Stimulated activated CD8-positive, alpha-beta memory T cell treated with anti-CD3 and anti-CD28 coated beads, Interleukin-4, amount 100 ng/mL, for 24 hours (primary cell): Measurements from ENCODE around the gene MYH1.
"Not testable (repeated sequence)": the region's sequence is repeated elsewhere in the genome, so short reads cannot be mapped to it uniquely, and the experiment has no call there.

ENCODE experiments used
- DNase-seq: peaks from one replicate; pipeline ENCODE4 v3.0.0-alpha.2; 2020; ENCODE audit warnings: low read depth

Gene MYH1

GRCh38 chr17:10518271-10519037, at the start of gene MYH1:
Gene MYH1 (minus strand): TSS chr17:10518542. CDS start chr17:10516642, 1,900 bp downstream.
- DNase-seq = no peak

DNA sequence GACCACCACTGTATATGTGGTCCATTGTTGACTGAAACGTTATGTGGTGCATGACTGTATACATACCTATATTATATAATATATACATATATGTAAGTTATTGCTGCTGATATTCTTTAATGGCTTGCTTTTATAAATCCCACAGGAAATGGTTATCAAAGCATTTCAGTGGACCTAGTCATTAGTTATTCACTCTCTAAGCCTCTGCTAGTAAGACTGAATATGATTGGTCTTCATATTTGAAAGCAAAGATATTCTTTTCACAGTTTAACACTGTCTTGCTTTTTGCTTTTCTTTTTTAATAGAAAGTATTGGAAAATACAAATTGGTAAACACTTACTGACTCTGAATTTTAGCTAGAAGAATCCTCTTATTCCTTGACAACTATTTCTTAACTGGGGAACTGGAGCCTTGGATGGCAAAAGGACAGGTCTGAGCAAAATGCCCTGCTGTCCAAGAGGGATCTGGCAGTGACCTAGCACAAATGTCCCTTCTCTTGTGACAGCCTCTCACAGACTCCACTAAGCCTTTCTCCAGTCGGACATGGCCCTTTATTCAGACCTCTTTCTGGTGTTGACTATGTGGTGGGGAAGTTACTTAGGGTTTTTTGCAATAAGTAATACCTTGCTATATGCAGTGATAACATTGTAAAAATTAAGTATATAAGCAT, 45.8 kb upstream of the MYH1 start:
- DNase-seq = no peak

DNA sequence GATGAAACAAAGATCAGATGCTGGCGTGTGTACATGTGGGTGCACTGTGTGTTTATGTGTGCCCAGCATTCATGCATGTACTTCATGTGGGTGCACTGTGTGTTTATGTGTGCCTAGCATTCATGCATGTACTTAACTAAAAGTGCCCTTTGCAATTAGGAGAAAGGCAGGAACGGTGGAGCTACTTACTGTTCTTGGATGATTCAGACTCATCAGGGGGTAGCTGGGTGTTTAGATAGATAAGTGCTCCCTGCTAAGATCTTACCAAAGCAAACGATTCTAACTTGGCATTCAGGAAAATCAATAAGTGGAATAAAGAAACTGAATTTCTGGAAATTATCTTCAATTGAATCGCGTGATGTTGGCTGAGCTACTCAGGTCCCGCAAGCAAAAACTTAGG, 39.7 kb upstream of the MYH1 start:
- no peak for DNase-seq

DNA sequence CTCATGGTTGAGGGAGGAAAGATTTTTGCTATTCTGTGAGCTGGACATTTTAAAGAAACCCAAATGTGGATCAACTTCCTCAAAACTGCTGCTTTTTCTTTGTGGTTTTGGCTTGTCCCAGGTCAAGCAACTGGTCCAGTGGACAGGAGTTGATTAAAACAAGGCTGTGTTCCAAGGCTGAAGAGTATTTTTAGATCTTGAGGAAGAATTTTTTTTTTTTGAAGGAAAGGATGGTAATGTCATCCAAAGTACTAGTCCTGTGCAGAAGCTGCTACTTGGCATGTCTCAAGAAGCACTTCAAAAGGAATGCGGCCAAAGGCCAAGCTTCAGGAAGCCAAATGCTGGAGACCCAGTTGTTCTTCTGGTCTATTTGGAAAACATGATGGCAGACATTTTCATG, 39.1 kb upstream of the MYH1 start:
- no peak for DNase-seq

DNA sequence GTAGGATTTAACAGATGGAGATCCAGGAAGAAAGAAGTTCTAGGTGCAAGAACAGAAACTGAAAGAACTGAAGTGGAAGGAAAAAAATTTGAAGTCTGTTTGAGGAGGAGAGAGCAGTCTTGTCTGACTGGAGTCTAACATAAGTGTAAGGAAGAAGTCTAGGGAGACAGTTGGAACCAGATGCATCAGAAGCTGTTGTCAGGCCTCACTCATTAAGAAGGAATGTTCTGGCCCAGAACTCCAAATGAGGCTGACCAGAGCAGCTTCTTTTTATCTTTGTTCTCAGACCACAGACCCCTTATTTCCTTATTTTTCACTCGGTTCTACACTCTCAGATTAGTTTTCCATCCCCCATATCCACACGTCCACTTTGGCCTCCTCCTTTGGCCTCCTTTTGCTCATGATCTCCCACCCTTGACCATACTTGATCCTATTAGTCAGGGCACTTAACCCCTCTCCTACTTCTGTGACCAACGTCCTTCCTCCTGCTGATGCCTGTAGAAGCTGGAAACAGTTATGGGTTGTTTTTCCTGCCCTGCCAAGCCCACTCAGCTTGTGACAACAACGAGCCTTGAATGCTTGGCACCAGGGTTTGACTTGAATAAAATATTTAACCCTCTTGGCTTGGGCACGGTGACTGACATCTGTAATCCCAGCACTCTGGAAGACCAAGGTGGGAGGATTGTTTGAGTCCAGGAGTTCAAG, 38.1 kb upstream of the MYH1 start:
- DNase-seq = no peak

- DNase-seq = no peak
Measured at GRCh38 chr17:10550014-10550413, 31.7 kb upstream of the MYH1 start.

- no peak for DNase-seq
Measured at GRCh38 chr17:10549096-10549842, 30.9 kb upstream of the MYH1 start, which contains the start of gene MYH2. Gene MYH2 (minus strand): TSS chr17:10549658. CDS start chr17:10547920, 1,738 bp downstream.

GRCh38 chr17:10547351-10547750, 29.0 kb upstream of the MYH1 start:
- DNase-seq = no peak

GRCh38 chr17:10543486-10543885, 25.1 kb upstream of the MYH1 start:
- DNase-seq = not testable (repeated sequence)

DNA sequence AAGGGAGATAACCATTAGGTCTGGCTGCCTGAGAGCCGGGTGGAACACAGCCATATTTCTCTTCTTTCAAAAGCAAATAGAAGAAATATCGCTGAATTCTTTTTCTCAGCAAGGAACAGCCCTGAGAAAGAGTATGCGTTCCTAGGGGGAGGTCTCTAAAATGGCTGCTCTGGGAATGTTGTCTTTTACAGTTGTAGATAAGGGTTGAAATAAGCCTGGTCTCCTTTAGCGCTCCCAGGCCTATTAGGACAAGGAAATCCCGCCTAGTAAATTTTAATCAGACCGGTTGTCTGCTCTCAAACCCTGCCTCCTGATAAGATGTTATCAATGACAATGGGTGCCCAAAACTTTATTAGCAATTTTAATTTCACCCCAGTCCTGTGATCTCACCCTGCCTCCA, 22.8 kb upstream of the MYH1 start:
- not testable (repeated sequence) for DNase-seq

- DNase-seq = no peak
Measured at GRCh38 chr17:10532026-10532425, 13.7 kb upstream of the MYH1 start.

DNA sequence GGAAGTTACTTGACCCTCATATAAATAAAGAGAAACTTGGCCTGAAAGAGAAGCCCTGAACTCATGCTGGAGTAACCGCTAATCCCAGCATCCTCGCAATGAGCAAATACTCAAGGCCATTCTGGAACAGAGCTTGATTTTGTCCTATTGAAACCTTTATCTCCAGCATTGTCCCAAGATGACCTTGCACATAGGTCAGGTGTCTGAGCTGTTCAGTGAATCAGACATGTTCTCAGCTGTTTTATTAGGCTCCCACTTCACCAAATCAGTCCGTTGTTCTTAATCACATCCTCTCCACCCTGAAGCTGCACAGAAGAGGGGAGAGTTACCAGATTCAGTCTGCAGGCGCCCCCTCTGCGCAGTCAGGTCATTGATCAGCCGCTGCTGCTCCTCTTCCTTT, 9.1 kb upstream of the MYH1 start:
- DNase-seq = no peak

- DNase-seq = no peak
Measured at GRCh38 chr17:10526517-10526916, 8.2 kb upstream of the MYH1 start.

DNA sequence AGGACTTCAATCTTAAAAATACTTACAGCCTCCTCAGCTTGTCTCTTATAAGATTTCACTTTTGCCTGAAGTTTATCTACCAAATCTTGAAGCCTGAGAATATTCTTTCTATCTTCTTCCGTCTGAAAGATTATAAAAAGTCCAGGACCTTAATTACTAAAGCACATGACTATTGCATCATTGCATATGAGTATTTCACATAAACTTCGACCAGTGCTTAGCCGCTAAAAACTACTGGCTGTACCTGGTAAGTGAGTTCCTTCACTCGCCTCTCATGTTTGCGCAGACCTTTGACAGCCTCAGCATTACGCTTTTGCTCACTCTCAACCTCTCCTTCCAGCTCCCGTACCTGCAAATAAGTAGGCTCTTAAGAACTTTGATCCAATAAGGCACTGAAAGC, 4.7 kb upstream of the MYH1 start:
- DNase-seq = no peak

- DNase-seq = no peak
Measured at GRCh38 chr17:10521949-10522348, 3.6 kb upstream of the MYH1 start.

DNA sequence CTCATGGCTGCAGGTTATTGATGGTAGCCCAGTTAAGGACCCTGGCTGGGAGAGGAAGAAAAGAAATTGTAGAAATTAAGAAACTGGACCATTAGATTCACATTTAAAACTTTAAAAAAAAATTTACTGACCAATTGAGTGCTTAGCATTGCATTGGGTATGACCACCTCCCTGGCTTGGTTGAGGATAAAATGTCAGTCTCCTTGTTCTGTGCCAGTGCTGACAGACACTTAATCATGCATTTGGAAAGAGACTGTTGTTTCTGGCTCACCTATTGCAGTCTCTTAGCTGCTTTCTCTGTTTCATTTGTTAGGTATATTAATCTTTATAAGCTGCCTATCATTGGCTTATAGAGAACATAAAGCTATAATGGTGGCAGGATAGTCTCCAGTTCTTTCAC, 1.7 kb downstream of the MYH1 start:
- no peak for DNase-seq

GRCh38 chr17:10516065-10516464, 2.3 kb downstream of the MYH1 start:
- no peak for DNase-seq

DNA sequence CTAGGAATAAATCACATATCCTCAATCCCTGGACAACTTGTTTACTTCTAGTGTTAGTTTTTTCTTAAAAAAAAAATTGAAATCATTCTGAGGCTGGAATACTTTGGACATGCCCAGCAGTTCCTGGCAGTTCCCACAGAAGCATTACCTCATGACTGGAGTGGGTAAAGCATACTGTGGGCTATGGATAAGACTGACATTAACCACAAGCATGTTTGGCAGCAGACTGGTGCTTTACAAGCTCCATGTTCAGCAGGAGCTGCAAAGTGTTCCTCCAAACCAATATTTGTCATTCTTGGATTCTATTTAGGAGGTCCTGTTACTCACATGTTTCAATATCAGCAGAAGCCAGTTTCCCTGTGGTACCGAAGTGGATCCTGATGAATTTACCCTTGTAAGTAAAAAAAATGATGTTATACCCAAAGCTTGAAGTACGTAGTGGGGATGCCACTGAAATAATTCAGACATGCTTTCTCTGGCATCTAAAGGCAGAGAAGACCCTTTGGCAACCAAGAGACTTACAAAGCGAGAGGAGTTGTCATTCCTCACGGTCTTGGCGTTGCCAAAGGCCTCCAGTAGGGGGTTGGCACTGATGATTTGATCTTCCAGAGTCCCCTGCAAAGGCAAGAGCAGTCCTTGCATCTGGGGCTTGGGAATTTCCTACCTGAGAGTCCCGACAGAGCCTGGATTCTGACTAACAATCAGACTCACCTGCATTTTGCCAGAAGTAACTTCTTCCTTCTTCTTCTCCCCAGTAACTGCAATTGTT, 4.9 kb downstream of the MYH1 start:
- DNase-seq = no peak

GRCh38 chr17:10512856-10513255, 5.5 kb downstream of the MYH1 start:
- no peak for DNase-seq

GRCh38 chr17:10499950-10500349, 18.4 kb downstream of the MYH1 start:
- DNase-seq = no peak

GRCh38 chr17:10492004-10492403, 26.3 kb downstream of the MYH1 start:
- no peak for DNase-seq

- no peak for DNase-seq
Measured at GRCh38 chr17:10482252-10482651, 36.1 kb downstream of the MYH1 start.
